Measurements from ENCODE around the gene CYP3A5.
"Not testable (repeated sequence)": the region's sequence is repeated elsewhere in the genome, so short reads cannot be mapped to it uniquely, and the experiment has no call there.

CYP3A5 gene

DNA sequence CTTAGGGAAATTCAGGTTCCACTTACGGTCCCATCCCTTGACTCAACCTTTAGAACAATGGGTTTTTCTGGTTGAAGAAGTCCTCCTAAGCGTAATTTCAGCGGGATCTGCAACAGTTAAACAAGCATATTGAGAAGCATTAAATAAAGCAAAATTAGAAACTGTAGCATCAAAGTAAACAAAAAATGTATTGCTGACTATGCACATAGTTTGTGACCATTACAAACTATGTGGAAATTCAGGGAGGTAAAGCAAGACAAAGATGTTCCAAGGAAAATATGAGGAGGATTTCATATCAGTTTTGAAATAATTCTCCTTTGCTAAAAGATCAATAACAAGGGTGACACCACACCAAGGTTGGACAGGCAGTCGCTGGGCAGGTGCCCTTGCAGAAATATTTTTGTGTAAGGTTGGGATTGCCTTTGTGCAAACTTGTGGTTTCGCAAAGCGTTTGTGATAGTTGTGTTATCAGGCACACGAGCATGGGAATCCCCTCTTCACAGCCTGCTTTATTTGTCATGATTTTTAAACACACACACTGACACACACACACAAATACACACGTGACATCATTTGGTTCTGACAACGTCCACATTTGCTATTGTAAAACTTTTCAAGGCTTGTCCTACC lies 5.4 kb upstream of the CYP3A5 start:
- no peak for DNase-seq

DNA sequence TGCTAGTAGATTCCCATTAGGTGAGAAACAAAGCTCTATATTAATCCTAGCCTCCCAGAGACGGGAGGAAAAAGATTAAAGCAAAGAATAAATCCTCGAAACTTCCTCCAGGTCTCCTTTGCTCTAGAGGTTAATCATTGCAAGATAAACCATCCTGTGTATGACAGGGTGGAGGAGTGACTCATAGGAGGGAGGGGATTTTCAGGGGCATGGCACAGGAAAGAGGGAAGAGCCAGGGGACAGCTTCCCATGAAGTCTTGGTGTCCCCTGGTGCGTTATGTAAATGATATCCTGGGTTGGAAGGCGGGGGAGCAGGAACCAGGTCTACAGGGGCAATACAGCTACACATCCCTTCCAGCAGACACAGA lies 780 bp downstream of the CYP3A5 start:
- no peak for DNase-seq

DNA sequence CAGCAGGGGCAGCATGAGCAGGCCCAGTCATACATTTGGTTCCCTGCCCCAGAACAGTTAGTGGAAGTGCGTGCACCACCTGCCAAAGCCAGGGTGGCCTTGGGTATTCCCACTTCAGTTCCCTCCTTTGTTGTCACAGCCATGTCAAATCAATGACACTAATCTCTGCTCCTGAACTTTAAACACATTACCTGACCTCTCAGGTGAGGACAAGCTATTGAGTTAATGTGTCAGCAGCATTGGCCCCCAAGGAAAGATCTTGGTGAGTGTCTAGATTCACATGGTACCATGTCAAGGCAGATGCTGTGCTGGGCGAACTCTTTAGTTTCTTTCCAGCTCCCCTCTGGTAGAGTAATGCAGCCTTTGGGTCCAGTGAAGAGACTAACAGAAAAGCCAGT lies 2.1 kb downstream of the CYP3A5 start:
- no peak for DNase-seq

DNA sequence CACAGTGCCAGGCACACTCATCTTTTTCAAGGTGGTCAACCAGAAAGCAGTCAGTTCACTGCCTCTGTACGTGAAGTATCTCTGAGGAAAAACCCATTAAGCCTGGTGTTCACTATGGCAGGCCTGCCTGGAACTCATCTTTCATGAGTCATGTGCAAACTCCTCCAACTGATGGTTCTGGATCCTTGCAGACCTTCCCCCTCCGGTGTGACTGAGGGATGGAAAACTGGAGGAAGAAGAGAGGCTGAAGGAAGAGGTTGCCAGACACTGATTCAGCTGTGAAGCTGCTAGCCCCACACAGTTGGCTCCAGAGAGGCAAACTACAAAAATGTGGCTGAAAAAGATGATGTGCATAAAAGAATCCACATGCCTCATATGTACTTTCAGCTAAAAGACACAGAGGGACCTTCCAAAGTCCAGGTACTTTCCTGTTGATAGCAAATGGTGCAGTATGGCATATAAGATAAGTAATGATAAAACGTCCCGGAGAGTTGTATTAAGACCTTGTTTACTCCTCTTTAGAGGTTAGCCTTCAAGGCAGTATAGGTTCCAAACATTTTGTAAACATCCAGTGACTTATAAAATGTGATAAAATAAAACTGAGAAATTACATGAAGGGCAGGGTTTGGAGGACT lies 2.7 kb downstream of the CYP3A5 start:
- no peak for DNase-seq

DNA sequence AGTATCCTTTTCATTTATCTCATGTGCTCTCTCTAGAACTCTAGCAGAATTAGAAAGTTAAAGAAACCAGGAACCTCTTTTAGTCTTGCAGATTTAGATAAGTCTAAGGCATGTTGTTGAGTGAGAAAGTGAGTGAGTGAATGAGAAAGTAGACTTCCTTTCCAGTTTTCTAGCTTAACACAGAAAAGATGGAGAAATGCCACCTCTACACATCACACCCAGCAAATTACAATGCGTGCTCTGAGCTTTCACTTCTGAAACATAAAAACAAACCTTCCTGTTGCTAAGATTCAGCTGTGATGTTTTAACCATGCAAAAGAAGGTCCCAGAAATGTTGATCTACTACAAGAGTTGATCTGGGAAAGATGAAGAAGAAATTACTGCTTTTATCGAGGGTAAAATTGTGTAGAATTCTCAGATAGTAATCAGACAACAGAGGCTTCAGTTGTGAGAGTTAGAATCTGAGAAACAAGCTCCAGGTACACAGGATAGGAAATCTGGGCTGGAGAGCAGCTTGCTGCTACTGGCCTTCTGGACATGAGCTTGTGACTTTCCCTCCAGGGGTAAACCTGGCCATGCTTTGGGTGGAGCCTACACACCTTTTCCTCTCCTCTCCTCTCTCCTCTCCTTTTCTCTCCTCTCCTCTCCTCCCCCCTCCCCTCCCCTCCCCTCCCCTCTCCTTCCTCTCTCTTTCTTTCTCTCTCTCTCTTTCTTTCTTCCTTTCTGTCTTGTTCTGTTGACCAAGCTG lies 4.6 kb downstream of the CYP3A5 start:
- no peak for DNase-seq

DNA sequence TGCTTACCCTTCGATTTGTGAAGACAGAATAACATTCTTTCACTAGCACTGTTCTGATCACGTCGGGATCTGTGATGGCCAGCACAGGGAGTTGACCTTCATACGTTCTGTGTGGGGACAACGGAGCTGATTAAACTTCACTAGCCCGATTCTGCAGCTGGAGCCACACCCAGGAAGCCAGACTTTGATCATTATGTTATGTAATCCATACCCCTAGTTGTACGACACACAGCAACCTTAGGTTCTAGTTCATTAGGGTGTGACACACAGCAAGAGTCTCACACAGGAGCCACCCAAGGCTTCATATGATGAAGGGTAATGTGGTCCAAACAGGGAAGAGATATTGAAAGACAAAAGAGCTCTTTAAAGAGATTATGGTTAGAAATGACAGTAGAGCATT lies 7.2 kb downstream of the CYP3A5 start:
- no peak for DNase-seq

DNA sequence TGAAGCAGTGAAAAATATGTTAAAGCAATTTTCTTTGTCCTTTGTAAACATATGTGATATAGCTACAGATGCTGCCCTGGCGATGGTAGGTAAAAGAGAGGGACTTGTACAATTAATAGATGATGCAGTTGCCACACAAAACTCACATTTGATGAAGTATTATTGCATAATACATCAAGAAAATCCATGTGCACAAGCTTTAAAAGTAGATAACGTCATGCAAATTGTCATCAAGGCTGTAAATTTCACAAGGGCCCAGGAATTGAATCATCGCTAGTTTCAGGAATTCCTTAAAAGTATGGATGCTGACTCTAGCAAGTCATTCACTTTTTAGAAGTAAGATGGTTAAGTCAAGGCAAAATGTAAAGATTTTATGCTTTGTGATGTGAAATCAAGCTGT lies 10.0 kb downstream of the CYP3A5 start:
- DNase-seq: no peak

DNA sequence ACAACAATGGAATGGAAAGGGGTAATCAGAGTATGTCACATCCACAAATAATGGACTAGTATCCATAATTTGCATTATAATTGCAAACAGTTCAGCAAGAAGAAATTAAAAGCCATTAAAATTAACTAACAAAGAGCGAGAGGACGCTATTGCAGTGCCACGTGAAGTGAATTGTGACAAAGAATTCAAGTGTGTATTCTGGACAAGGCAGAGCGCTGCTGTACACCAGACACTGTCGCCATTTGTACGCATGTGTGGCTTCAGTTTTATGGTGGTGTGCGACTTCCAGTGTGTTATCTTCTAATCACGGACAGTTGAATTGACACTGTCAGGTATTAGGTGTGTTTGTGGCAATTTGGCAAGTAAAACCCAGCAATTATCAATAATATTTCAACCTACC lies 11.3 kb downstream of the CYP3A5 start:
- DNase-seq: no peak

DNA sequence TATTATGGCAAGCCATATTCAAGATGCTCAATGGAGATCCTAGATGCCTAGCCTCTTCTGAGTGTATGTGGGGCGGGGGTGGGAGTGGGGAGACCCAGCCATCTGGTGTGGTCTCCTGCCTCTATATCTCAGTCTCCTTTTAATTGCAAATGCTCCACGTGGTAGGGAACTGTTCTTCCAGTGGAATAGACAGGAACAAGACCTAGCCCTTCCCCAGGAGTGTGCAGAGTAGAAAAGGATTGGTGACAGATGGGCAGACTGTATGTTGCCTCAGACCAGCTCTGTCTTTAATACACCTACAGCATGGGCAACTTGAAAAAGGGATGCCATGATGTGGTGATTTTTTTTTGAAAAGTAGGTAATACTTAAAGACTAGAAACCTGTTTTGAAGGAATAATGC lies 12.6 kb downstream of the CYP3A5 start:
- DNase-seq: no peak

DNA sequence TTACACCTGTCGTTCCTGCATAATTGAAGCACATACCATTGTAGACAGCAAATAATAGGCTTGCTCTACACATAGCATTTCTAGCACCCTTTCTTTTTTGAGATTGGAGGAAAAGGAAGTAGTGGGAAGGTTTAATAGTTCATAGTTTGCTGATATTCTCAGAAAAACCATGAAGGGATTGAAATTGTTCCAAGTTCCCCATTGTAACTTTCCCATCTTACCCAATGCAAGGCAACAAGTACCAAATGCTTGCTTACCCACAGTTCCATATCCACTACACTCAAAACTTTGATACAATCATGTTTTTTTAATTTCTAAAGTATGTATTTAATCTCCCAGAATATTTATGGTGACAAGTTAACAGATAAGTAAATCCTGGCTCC lies 13.8 kb downstream of the CYP3A5 start:
- no peak for DNase-seq

DNA sequence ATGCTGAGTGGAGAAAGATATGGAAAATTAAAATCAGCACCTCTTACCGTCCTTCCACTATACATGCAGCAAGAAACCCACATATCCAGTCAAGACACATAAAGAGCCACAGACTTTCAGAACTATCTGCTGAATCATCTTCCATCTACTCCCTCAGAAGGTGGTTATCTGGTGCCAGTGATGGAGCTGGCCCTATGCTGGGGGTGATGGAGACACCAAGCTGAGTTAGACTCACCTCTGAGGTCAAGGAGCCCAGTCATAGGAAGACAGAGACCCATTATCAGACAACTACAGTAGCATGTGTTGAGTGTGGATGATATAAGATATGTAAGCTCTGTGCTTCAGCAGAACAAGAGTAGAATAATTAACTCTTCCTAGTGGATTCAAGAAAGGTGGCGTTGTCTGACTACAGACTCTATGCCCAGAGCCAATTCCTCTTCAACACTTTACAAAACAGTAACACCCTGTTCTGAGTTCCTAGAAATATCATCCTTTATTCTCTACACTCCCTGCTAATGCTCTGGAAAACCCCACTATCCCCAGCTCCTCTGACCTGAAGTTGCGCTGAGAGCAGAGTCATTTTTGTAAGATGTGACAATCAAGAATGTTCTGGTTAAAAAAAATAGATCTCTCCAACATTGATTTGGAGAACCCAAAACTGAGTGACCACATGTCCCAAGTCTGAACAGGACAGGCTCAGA lies 14.3 kb downstream of the CYP3A5 start:
- DNase-seq: no peak

DNA sequence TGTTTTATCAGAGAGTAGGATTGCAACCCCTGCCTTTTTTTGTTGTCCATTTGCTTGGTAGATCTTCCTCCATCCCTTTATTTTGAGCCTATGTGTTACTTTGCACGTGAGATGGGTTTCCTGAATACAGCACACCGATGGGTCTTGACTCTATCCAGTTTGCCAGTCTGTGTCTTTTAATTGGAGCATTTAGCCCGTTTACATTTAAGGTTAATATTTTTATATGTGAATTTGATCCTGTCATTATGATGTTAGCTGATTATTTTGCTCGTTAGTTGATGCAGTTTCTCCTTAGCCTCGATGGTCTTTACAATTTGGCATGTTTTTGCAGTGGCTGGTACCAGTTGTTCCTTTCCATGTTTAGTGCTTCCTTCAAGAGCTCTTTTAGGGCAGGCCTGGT lies 21.9 kb downstream of the CYP3A5 start:
- not testable (repeated sequence) for DNase-seq

DNA sequence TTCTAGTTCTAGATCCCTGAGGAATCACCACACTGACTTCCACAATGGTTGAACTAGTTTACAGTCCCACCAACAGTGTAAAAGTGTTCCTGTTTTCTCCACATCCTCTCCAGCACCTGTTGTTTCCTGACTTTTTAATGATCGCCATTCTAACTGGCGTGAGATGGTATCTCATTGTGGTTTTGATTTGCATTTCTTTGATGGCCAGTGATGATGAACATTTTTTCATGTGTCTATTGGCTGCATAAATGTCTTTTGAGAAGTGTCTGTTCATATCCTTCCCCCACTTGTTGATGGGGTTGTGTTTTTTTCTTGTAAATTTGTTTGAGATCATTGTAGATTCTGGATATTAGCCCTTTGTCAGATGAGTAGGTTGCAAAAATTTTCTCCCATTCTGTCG lies 25.2 kb downstream of the CYP3A5 start:
- not testable (repeated sequence) for DNase-seq

DNA sequence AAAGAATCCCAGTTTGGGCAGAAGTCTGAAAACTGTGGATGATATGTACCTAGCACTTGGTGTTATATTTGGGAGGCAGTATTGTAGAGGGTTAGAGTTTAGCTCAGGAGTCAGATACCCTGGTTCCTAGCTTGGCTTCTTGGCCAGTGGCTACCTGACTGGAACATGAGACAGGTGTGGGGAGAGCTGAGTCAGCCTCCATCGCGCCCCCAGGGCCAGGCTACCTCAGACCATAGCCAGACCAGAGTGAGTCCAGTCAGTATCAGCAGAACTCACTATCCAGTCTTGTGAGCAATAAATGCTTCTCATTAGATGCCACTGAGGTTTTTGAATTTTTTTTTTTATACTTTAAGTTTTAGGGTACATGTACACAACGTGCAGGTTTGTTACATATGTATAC lies 26.0 kb downstream of the CYP3A5 start:
- DNase-seq: no peak

DNA sequence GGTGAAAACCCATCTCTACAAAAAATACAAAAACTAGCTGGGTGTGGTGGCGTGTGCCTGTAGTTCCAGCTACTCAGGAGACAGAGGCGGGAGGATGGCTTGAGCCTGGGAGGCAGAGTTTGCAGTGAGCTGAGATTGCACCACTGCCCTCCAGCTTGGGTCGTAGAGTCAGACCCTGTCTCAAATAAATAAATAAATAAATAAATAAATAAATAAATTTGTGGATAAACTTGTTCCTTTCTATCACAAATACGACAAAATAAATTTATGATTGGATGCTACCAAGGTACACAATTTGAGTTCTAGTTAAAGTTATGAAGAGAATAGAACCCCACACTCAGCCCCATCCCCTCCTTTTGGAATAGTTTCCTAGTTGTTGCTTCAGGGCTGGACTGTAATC lies 26.5 kb downstream of the CYP3A5 start:
- not testable (repeated sequence) for DNase-seq

DNA sequence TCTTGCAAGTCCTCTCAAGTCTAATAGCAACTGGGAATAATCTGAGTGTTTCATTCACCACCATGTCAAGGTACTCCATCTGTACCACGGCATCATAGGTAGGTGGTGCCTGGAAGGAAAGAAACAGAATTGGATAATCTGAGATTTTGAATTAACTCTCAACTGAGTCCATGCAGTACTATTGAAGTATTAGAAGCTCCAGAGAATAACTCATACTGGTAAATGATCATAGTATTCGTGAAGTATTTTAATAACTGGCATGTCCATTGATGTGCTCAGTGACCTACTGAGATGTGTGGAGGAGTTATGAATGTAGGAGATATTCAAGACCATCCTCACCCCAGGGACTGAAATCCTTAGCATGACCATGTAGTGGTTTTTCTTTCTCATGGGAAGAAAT lies 27.1 kb downstream of the CYP3A5 start:
- DNase-seq: no peak

DNA sequence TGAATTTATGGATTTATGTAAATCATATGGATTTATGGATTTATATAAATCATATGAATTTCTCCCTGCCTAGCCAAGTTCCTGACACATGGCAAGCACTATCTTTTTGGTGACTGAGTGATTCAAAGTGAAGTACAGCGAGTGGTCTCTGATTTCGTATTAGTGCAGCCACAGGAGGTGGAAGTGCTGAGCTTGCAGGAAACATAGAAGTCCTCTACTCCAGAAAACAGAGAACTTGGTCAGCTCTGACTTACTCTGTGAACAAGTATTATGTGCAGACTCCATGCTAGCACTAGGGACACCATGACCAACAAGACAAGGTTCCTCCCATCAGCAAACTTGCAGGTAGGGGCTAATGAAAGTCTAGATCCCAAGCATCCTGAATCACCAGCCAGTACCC lies 28.5 kb downstream of the CYP3A5 start:
- no peak for DNase-seq

DNA sequence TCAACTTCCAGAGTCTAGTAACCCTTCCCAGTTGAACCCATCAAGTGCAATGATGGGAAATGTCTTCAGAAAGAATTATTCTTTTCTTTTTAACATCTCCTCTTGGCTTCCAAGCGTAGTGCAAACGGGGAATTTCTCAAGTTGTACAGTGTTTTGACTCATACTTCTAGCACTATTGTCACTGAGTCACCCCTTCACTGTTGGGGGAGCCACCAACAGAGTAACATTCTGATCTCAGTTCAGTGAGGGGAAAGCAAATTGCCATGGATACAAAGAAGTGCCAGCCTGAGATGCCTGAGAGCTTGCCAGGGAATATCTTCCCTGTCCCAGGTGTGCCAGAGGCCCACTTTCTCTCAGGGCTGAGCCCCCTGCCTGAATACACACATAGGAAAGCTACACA lies 31.0 kb downstream of the CYP3A5 start:
- no peak for DNase-seq

DNA sequence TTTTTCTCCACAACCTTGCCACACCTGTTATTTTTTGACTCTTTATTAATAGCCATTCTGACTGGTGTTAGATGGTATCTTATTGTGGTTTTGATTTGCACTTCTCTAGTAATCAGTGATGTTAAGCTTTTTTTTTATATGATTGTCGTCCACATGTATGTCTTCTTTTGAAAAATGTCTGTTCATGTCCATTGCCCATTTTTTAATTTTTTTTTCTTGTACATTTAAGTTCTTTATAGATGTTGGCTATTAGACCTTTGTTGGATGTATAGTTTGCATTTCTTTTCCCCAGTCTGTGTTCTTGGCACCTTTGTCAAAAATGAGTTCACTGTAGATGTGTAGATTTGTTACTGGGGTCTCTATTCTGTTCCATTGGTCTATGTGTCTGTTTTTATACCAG lies 34.2 kb downstream of the CYP3A5 start:
- no peak for DNase-seq

DNA sequence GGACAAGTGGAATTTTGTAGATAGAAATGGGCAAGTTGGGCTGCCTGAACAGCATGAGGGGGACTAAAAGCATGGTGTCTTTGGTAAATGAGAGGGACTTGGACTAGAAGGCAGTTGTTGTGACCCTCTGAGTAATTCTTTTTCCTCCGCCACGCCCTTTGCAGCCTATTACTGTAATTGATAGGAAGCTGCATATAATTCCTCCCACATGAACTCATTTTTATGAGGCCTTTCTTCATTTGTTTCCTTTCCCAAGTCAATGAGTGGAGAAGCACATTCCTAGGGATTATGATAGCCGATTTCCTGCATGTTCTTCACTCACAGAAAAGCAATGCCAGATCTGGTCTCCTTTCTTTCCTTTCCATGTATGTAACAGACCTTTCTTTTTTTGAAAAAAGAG lies 35.4 kb downstream of the CYP3A5 start:
- DNase-seq: no peak

DNA sequence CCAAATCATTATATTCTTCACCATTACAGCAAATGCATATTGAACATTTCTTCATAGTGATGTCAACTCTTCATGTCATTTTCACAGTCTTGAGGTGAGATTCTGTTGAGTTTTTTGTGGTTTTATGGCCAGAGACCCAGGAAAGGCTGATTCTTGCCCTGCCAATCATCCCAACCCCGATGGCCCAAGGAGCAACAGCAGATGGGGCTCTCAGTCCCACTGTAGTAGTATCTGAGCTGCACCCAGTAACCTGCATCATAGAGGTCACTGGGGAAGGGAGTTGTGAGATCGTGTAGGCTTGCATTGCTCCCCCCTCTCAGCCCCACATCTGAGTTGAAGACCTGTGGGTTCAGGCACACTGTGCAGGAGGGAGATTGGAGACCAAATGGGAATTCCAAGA lies 36.3 kb downstream of the CYP3A5 start:
- DNase-seq: no peak

DNA sequence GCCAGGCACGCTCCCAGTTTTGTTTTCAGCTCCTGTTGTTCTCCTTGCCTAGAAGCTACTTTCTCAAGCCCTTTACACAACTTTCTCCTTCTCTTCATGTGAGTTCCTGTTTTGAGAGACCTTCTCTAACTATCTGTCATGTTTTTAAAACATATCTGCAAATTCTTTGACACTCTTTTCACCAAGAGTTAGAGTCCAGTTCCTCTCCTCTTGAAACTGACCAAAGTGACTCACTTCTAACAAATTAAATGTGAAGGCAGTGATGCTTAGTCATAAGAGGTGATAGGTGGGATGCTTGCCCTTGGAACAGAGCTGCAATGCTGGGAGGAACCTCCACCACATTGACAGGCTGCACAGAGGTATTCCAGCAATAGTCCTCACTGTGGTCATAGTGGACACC lies 37.8 kb downstream of the CYP3A5 start:
- no peak for DNase-seq

DNA sequence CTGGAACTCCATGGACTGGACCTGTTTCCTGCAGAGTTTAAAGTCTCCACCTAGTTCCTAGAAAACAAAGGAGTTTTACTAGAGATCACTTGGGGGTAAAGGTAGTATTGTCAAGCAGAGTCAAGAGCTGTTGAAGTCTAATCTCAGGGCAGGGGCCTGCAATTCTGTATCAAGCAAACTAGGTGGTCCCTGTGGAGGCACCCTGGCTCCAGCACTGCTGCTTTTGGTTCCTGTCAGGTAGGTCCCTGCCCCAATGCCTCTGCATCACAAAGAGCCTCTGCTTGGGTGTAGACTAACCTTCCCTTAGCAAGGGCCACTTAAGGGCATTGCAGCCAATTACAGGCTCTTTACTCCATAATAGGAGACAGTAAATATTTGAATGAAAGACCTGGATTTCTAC lies 40.5 kb downstream of the CYP3A5 start:
- no peak for DNase-seq

DNA sequence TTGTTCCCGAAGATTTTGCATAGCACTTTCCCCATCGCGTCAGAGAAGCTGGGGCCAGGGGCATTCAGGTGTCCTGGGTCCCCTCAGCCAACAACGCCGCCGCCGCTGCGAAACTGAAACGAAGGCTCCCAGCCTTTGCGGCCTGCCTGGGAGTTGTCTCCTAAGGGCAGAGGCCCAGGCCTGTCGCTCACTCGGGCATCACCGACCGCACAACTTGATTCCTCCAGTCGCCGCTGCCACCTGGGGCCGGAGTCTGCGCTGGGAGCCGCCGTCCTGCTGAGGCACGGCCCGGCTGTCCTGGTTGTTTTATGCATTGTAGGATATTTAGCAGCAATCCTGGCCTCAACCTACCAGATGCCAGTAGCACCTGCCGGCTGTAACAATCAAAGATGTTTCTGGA lies 41.1 kb downstream of the CYP3A5 start:
- DNase-seq: no peak
